Measurements from ENCODE around the gene SLC6A2.

SLC6A2 gene

GRCh38 chr16:55728797-55729196 is 73.0 kb downstream of the SLC6A2 start:
- no peak for TF ChIP-seq CTCF (IDR thresholded peaks at IDR 0.05; ENCODE audit: borderline replicate concordance, insufficient read depth, low read depth, low read length)

DNA sequence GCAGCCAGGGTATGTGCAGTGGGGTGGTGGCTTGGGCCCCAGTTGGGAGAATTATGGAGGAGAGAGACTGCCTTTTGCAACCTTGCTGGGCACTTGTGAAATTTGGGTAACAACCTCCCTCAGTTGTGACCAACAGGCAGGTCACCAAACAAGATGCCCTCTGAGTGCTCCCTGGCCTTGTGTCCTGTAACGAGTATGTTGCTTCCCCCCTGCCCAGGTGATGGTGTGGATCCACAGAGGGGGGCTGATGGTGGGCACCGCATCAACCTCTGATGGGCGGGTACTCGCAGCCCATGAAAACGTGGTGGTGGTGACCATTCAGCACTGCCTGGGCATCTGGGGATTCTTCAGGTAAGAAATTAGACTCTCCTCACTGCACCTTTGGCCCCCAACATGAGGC is 74.3 kb downstream of the SLC6A2 start:
- no peak for TF ChIP-seq CTCF (IDR thresholded peaks at IDR 0.05; ENCODE audit: borderline replicate concordance, insufficient read depth, low read depth, low read length)
- H3K4me3 ChIP-seq (ENCODE audit: low read depth, low read length): no peak overlapping the region

More at GRCh38 chr16:55728797-55729196, 73.0 kb downstream of the SLC6A2 start:
- H3K4me3 ChIP-seq (ENCODE audit: low read depth, low read length): no peak overlapping the region

- no peak for TF ChIP-seq CTCF (IDR thresholded peaks at IDR 0.05; ENCODE audit: borderline replicate concordance, insufficient read depth, low read depth, low read length)
- H3K4me3 ChIP-seq (ENCODE audit: low read depth, low read length): no peak overlapping the region
Observed at GRCh38 chr16:55732496-55732895, 76.7 kb downstream of the SLC6A2 start.

GRCh38 chr16:55734665-55735064 is 78.9 kb downstream of the SLC6A2 start:
- TF ChIP-seq CTCF (IDR thresholded peaks at IDR 0.05; ENCODE audit: borderline replicate concordance, insufficient read depth, low read depth, low read length): no peak
- H3K4me3 ChIP-seq (ENCODE audit: low read depth, low read length): no peak overlapping the region

GRCh38 chr16:55735120-55735781 is 79.5 kb downstream of the SLC6A2 start:
- no peak overlapping the region for H3K4me3 ChIP-seq (ENCODE audit: low read depth, low read length)
- TF ChIP-seq CTCF (IDR thresholded peaks at IDR 0.05; ENCODE audit: borderline replicate concordance, insufficient read depth, low read depth, low read length): no peak

DNA sequence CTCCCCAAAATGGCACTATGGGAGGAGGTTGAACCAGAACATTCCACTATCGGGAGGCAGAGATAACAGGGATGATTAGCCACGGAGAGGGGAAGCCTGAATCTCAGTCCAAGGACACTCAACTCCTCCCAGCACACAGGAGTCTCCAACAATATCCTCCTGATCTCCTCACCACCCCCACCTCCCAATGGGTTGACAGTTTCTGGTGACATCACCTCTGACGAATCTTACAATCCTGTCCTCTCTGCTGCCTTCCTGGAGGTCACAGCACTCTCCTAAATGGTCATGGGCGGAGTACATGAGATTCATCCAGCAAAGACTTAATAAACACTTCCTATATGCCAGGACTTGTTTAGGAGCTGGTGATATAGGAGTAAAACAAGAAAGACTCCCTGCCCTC is 80.9 kb downstream of the SLC6A2 start:
- TF ChIP-seq CTCF (IDR thresholded peaks at IDR 0.05; ENCODE audit: borderline replicate concordance, insufficient read depth, low read depth, low read length): no peak
- H3K4me3 ChIP-seq (ENCODE audit: low read depth, low read length): no peak overlapping the region

GRCh38 chr16:55737318-55737717 is 81.5 kb downstream of the SLC6A2 start:
- no peak for TF ChIP-seq CTCF (IDR thresholded peaks at IDR 0.05; ENCODE audit: borderline replicate concordance, insufficient read depth, low read depth, low read length)
- H3K4me3 ChIP-seq (ENCODE audit: low read depth, low read length): no peak overlapping the region
